ENCODE data around the gene TUBB6.

Gene TUBB6

DNA sequence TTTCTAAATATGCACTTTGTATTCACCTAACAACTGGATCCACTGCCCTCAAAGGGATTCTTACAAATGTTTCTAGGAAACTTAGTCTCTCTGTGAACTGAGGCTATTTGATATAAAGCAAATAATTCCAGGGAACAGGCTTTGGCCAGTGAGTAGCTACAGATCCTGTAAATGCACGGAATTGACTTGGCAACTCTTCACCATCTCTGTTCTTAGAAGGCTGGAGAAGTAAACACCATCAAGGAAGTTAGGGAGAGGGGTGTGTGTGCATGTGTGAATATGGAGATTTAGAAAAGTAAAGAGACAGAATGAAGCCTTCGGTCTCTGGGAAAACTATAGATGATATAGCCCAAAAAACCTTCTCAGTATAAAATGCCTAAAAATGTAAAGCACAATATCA, 43.2 kb upstream of the TUBB6 start:
- Histone ChIP-seq H4K20me1 (ENCODE audit: insufficient read depth, low read length) (no peaks in the 10 kb centered on the region), H2AFZ (ENCODE audit: low read length) (no peak overlapping the region), H3K9me3 (ENCODE audit: low read length) (no peaks in the 10 kb centered on the region), H3K4me3 (ENCODE audit: low read depth, low read length, poor library complexity, severe bottlenecking) (no peak overlapping the region), H3K4me1 (ENCODE audit: insufficient read depth, low read length, severe bottlenecking) (no peaks in the 10 kb centered on the region), H3K36me3 (ENCODE audit: insufficient read depth, low read length) (no peaks in the 10 kb centered on the region), H3K27me3 (ENCODE audit: insufficient read depth, low read length) (no peaks in the 10 kb centered on the region; the same call in 1 of the 2 replicates), H3K9ac (ENCODE audit: low read length) (no peak overlapping the region), H3K79me2 (ENCODE audit: insufficient read depth, low read length) (no peaks in the 10 kb centered on the region), H3K9me2 (ENCODE audit: low read depth, low read length) (no peaks in the 10 kb centered on the region), H3K27ac (ENCODE audit: low read depth, low read length, poor library complexity, severe bottlenecking) (no peak overlapping the region), H3F3A (ENCODE audit: insufficient read depth, low read length) (no peaks in the 10 kb centered on the region), H3K4me2 (ENCODE audit: low read length) (no peak overlapping the region)
- TF ChIP-seq, protein P1, sequence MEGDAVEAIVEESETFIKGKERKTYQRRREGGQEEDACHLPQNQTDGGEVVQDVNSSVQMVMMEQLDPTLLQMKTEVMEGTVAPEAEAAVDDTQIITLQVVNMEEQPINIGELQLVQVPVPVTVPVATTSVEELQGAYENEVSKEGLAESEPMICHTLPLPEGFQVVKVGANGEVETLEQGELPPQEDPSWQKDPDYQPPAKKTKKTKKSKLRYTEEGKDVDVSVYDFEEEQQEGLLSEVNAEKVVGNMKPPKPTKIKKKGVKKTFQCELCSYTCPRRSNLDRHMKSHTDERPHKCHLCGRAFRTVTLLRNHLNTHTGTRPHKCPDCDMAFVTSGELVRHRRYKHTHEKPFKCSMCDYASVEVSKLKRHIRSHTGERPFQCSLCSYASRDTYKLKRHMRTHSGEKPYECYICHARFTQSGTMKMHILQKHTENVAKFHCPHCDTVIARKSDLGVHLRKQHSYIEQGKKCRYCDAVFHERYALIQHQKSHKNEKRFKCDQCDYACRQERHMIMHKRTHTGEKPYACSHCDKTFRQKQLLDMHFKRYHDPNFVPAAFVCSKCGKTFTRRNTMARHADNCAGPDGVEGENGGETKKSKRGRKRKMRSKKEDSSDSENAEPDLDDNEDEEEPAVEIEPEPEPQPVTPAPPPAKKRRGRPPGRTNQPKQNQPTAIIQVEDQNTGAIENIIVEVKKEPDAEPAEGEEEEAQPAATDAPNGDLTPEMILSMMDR (IDR thresholded peaks at IDR 0.05; ENCODE audit: low read length), result no peak
- TF ChIP-seq EZH2 (IDR thresholded peaks at IDR 0.05; ENCODE audit: borderline replicate concordance, low read length), result no peak

DNA sequence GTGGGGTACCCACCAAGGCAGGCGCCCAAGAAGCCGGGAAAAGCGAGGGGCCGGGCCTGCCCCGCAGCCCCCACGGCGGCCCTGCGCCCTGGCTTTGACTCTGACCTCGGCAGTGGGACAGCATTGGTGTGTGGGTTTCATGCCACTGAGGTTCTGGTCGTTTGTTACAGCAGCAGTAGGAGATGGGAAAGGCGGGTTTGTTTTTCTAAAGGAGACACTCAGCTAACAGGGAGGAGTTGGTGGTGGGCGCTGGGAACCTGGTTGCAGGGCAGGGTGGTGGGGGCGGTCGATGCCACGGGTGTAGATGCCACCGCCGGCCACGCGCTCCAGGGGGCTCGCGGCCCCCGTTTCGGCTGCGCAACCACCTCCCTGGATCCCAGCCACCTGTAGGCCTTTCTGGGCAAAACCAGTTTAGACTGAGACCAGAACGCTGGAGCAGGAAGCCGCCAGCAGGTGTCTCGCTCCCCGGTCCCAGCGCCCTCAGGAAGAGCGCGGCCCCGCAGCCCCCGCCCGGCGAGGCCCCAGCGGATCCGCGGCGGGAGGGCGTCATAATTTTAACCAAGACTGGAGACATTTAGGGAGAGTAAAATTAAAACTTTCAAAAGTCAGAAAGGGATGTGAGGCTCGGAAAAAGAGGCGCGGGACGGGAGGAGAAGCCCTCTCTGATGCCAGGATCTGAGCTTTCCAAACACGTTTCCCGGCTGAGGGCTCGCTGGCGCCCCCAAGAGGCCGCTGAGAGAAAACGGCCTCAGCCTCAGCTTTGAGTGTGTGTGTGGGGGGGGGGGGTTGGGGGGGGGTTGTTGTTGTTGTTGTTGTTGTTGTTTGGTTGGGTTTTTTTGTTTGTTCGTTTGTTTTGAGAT, 36.4 kb upstream of the TUBB6 start:
- Histone ChIP-seq H3K27me3 (ENCODE audit: insufficient read depth, low read length) (0 out of 2 replicates have a peak, but pooled peaks cover 12% of the 10 kb centered on the region), H4K20me1 (ENCODE audit: insufficient read depth, low read length) (no peaks in the 10 kb centered on the region), H3K4me3 (ENCODE audit: low read depth, low read length, poor library complexity, severe bottlenecking) (peak overlapping the region; percentile 49), H3K9ac (ENCODE audit: low read length) (peak overlapping the region; percentile 19; the same call in 1 of the 2 replicates), H2AFZ (ENCODE audit: low read length) (no peak overlapping the region), H3K9me2 (ENCODE audit: low read depth, low read length) (no peaks in the 10 kb centered on the region), H3K79me2 (ENCODE audit: insufficient read depth, low read length) (no peaks in the 10 kb centered on the region), H3K4me2 (ENCODE audit: low read length) (peak overlapping the region; percentile 61), H3K4me1 (ENCODE audit: insufficient read depth, low read length, severe bottlenecking) (peaks cover 3% of the 10 kb centered on the region), H3K27ac (ENCODE audit: low read depth, low read length, poor library complexity, severe bottlenecking) (no peak overlapping the region), H3F3A (ENCODE audit: insufficient read depth, low read length) (no peaks in the 10 kb centered on the region), H3K9me3 (ENCODE audit: low read length) (no peaks in the 10 kb centered on the region), H3K36me3 (ENCODE audit: insufficient read depth, low read length) (no peaks in the 10 kb centered on the region)
- no peak for TF ChIP-seq EZH2 (IDR thresholded peaks at IDR 0.05; ENCODE audit: borderline replicate concordance, low read length)
- TF ChIP-seq, protein P1 (IDR thresholded peaks at IDR 0.05; ENCODE audit: low read length), result peak; percentile 86

DNA sequence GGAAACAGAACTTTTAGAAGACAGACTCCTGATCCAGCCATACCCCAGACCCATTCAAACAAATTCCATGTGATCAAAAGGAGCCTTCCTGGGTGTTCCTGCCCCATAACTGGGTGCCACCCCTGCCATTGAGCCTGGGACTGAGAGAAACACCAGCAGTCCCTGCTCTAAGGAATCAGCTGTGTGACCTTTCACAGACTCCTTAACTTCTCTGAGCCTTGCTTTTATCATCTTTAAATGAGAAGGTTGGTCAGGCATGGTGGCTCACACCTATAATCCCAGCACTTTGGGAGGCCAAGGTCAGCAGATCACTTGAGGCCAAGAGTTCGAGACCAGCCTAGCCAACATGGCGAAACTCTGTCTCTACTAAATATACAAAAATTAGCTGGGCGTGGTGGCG, 33.2 kb upstream of the TUBB6 start:
- Histone ChIP-seq H3K27ac (ENCODE audit: low read depth, low read length, poor library complexity, severe bottlenecking) (no peak overlapping the region), H3K4me1 (ENCODE audit: insufficient read depth, low read length, severe bottlenecking) (peaks cover 3% of the 10 kb centered on the region), H3K9me3 (ENCODE audit: low read length) (no peaks in the 10 kb centered on the region), H2AFZ (ENCODE audit: low read length) (no peak overlapping the region), H3K4me3 (ENCODE audit: low read depth, low read length, poor library complexity, severe bottlenecking) (no peak overlapping the region), H3K9ac (ENCODE audit: low read length) (no peak overlapping the region), H3K9me2 (ENCODE audit: low read depth, low read length) (no peaks in the 10 kb centered on the region), H4K20me1 (ENCODE audit: insufficient read depth, low read length) (no peaks in the 10 kb centered on the region), H3K27me3 (ENCODE audit: insufficient read depth, low read length) (peaks cover 12% of the 10 kb centered on the region; the same call in 1 of the 2 replicates), H3K79me2 (ENCODE audit: insufficient read depth, low read length) (no peaks in the 10 kb centered on the region), H3K36me3 (ENCODE audit: insufficient read depth, low read length) (no peaks in the 10 kb centered on the region), H3K4me2 (ENCODE audit: low read length) (no peak overlapping the region), H3F3A (ENCODE audit: insufficient read depth, low read length) (no peaks in the 10 kb centered on the region)
- TF ChIP-seq EZH2 (IDR thresholded peaks at IDR 0.05; ENCODE audit: borderline replicate concordance, low read length), result no peak
- TF ChIP-seq, protein P1 (IDR thresholded peaks at IDR 0.05; ENCODE audit: low read length), result no peak
